ENCODE results near the gene SORCS1. TPM values are rescaled to one million over a fixed set of nuclear protein-coding genes. Genes with fewer than 3 reads are reported as not detected.

Gene SORCS1
- total and polyA plus RNA-seq, 2 of the 8 experiments (the other 6 are each of a cell fraction or from before 2014, with no cell fraction given): 4.1 to 4.6 TPM

- TF ChIP-seq E2F6 (IDR thresholded peaks at IDR 0.05) (no peak), TAF7 (optimal IDR thresholded peaks at IDR 0.05; ENCODE audit: borderline replicate concordance, low read depth, low read length) (no peak)
These were observed 361.6 kb downstream of the SORCS1 start (continued) for GRCh38 chr10:106802949-106803348.
